Measurements from ENCODE around the gene CDH8. TPM values are rescaled to one million over a fixed set of nuclear protein-coding genes. Genes with fewer than 3 reads are reported as not detected.

Gene CDH8
- total RNA-seq, 1 experiment from 2014 or later, result 2.5 TPM

- no peak for TF ChIP-seq MAX (IDR thresholded peaks at IDR 0.05)
Observed at GRCh38 chr16:61901689-61902088, 134.5 kb downstream of the CDH8 start (continued).

GRCh38 chr16:61900482-61900881 lies 135.8 kb downstream of the CDH8 start:
- POLR2A ChIA-PET, result no interaction called here
- no peak for DNase-seq (ENCODE audit: low read depth, low spot score)

More at GRCh38 chr16:61900482-61900881, 135.8 kb downstream of the CDH8 start:
- RAD21 ChIA-PET (ENCODE audit: low non-redundant PET in 1 of 2, low total read pairs in 2 of 2, uncharacterized antibody in 2 of 2, unreplicated experiment in 2 of 2), result no interaction called here
- CTCF ChIA-PET, result no interaction called here
- BruUV-seq (replicated peaks), result no TSS peak
- no peak for ATAC-seq
- Histone ChIP-seq H3K27ac (ENCODE audit: low read depth, low read length) (no peak overlapping the region), H3K27me3 (ENCODE audit: insufficient read depth, low read length) (no peaks in the 10 kb centered on the region), H3K9me3 (ENCODE audit: control insufficient read depth in 1 of 2, insufficient read depth in 1 of 2, low read depth in 1 of 2, low read length in 2 of 2) (peaks cover 5 to 19% of the 10 kb centered on the region in 2 experiments; a peak in 3 of 4 replicates), H3K9me2 (ENCODE audit: insufficient read depth) (no peaks in the 10 kb centered on the region), H3K4me1 (ENCODE audit: control insufficient read depth in 1 of 2, insufficient read depth in 2 of 2, low read length in 2 of 2) (no peaks in the 10 kb centered on the region), H3K36me3 (ENCODE audit: control insufficient read depth in 1 of 2, insufficient read depth in 2 of 2, low read length in 2 of 2) (no peaks in the 10 kb centered on the region), H3K4me3 (replicated peaks in 1 of 2; ENCODE audit: low read depth in 1 of 2, low read length in 2 of 2) (no peak overlapping the region), H4K20me1 (ENCODE audit: insufficient read depth) (no peaks in the 10 kb centered on the region), H3K79me2 (ENCODE audit: insufficient read depth, low read length) (no peaks in the 10 kb centered on the region), H3K4me2 (ENCODE audit: low read length) (no peak overlapping the region), H3K9ac (ENCODE audit: low read length) (no peak overlapping the region), H2AFZ (ENCODE audit: low read depth, low read length, poor library complexity, severe bottlenecking) (no peak overlapping the region)
- intact Hi-C loops (cut with micrococcal nuclease), result no loop called here
- TF ChIP-seq ZNF274 (IDR thresholded peaks at IDR 0.05; ENCODE audit: low read depth, low read length) (no peak), POLR2A (IDR thresholded peaks at IDR 0.05; ENCODE audit: borderline replicate concordance, extremely low read depth, insufficient read depth, insufficient read length) (no peak), SRF (IDR thresholded peaks at IDR 0.05; ENCODE audit: low read depth) (no peak), FOSL1 (IDR thresholded peaks at IDR 0.05; ENCODE audit: low read depth) (no peak), ELF1 (IDR thresholded peaks at IDR 0.05; ENCODE audit: borderline replicate concordance, low read depth) (no peak), SIN3A (IDR thresholded peaks at IDR 0.05; ENCODE audit: low read depth) (no peak), JUND (IDR thresholded peaks at IDR 0.05) (no peak), CBX3 (IDR thresholded peaks at IDR 0.05; ENCODE audit: low read depth) (no peak), YY1 (IDR thresholded peaks at IDR 0.05; ENCODE audit: extremely low read depth, insufficient replicate concordance, low read depth, low read length) (no peak), TCF7L2 (IDR thresholded peaks at IDR 0.05; ENCODE audit: borderline replicate concordance, extremely low read depth, insufficient read depth, insufficient read length) (no peak), CTCF (IDR thresholded peaks at IDR 0.05 in 2 of 3, conservative IDR thresholded peaks at IDR 0.05 in 1 of 3; ENCODE audit: borderline replicate concordance in 1 of 3, insufficient read depth in 1 of 3, low read depth in 2 of 3, low read length in 2 of 3) (no peak), CEBPB (IDR thresholded peaks at IDR 0.05; ENCODE audit: low read depth) (no peak), EGR1 (IDR thresholded peaks at IDR 0.05; ENCODE audit: low read depth) (no peak), REST (IDR thresholded peaks at IDR 0.05; ENCODE audit: low read depth) (no peak), EZH2phosphoT487 (IDR thresholded peaks at IDR 0.05; ENCODE audit: borderline replicate concordance) (no peak), POLR2AphosphoS5 (IDR thresholded peaks at IDR 0.05; ENCODE audit: low read depth, low read length) (no peak)
